Measurements from ENCODE around the gene TNNI2. TPM values are rescaled to one million over a fixed set of nuclear protein-coding genes. Genes with fewer than 3 reads are reported as not detected.
"Not testable (repeated sequence)": the region's sequence is repeated elsewhere in the genome, so short reads cannot be mapped to it uniquely, and the experiment has no call there.

TNNI2 gene
- total and polyA plus RNA-seq, 8 donors: 0.24 to 8.5 (median 0.52) TPM; not detected in 1

GRCh38 chr11:1807264-1807995 is 31.4 kb upstream of the TNNI2 start:
- Histone ChIP-seq H3K27me3 (peaks cover 17 to 52% of the 10 kb centered on the region in 2 donors), H3K36me3 (no peaks in the 10 kb centered on the region), H3K4me3 (no peak overlapping the region), H3K4me1 (peaks cover 0 to 15% of the 10 kb centered on the region in 2 donors), H3K27ac (no peak overlapping the region), H3K9me3 (no peaks in the 10 kb centered on the region)
- intact Hi-C loops (cut with DNase I): no loop called here
- ATAC-seq: no peak
- no peak for TF ChIP-seq CTCF (IDR thresholded peaks at IDR 0.05)
- no peak for DNase-seq

- intact Hi-C loops (cut with DNase I): no loop called here
- Histone ChIP-seq H3K27ac (peak overlapping the region in 1 of 2 donors; percentile 69), H3K9me3 (no peaks in the 10 kb centered on the region), H3K4me3 (no peak overlapping the region), H3K4me1 (peaks cover 0 to 20% of the 10 kb centered on the region in 2 donors), H3K36me3 (no peaks in the 10 kb centered on the region), H3K27me3 (peaks cover 17 to 67% of the 10 kb centered on the region in 2 donors)
- no peak for TF ChIP-seq CTCF (IDR thresholded peaks at IDR 0.05)
- ATAC-seq (peak; percentile 38), DNase-seq (no peak)
Measured at GRCh38 chr11:1810761-1811160, 28.0 kb upstream of the TNNI2 start.

- H3K36me3 ChIP-seq: no peaks in the 10 kb centered on the region
- peaks cover 10 to 66% of the 10 kb centered on the region in 2 donors for H3K27me3 ChIP-seq
- intact Hi-C loops (cut with DNase I): no loop called here
- no peak for ATAC-seq
- no peak overlapping the region for H3K27ac ChIP-seq
- no peak for DNase-seq
- TF ChIP-seq CTCF (IDR thresholded peaks at IDR 0.05): no peak
- H3K4me1 ChIP-seq: peaks cover 0 to 16% of the 10 kb centered on the region in 2 donors
- no peak overlapping the region for H3K4me3 ChIP-seq
- H3K9me3 ChIP-seq: no peaks in the 10 kb centered on the region
Measured at GRCh38 chr11:1812274-1812673, 26.5 kb upstream of the TNNI2 start.

GRCh38 chr11:1812801-1813200 is 26.0 kb upstream of the TNNI2 start:
- TF ChIP-seq CTCF (IDR thresholded peaks at IDR 0.05): no peak
- Histone ChIP-seq H3K27ac (peak overlapping the region in 1 of 2 donors; percentile 50), H3K36me3 (no peaks in the 10 kb centered on the region), H3K27me3 (peaks cover 7 to 63% of the 10 kb centered on the region in 2 donors), H3K9me3 (peaks cover 0 to 4% of the 10 kb centered on the region in 2 donors), H3K4me1 (peaks cover 0 to 12% of the 10 kb centered on the region in 2 donors), H3K4me3 (no peak overlapping the region)
- ATAC-seq (no peak), DNase-seq (no peak)
- intact Hi-C loops (cut with DNase I): no loop called here

- H3K27ac ChIP-seq: peak overlapping the region in 1 of 2 donors; percentile 50
- H3K4me1 ChIP-seq: peaks cover 0 to 12% of the 10 kb centered on the region in 2 donors
- intact Hi-C loops (cut with DNase I); H3K4me3 ChIP-seq; H3K9me3 ChIP-seq; ATAC-seq; H3K36me3 ChIP-seq; DNase-seq: not testable (repeated sequence)
- H3K27me3 ChIP-seq: peaks cover 4 to 61% of the 10 kb centered on the region in 2 donors
Measured at GRCh38 chr11:1813356-1813755, 25.4 kb upstream of the TNNI2 start.

All from left lung (tissue), 10 donors.